GM19351 (cell line): ENCODE data around the gene FAM83F.
A peak's percentile ranks its signal among the peaks of the same experiment; 100 is the strongest.
"Not testable (repeated sequence)": the region's sequence is repeated elsewhere in the genome, so short reads cannot be mapped to it uniquely, and the experiment has no call there.

ENCODE experiments used
- ATAC-seq: cut with Tn5 transposase; IDR thresholded peaks from one replicate; pipeline ENCODE4 v1.9.1; 2021; ENCODE audit warnings: mild to moderate bottlenecking, moderate library complexity; ENCODE audit not compliant: unreplicated experiment

Gene FAM83F

DNA sequence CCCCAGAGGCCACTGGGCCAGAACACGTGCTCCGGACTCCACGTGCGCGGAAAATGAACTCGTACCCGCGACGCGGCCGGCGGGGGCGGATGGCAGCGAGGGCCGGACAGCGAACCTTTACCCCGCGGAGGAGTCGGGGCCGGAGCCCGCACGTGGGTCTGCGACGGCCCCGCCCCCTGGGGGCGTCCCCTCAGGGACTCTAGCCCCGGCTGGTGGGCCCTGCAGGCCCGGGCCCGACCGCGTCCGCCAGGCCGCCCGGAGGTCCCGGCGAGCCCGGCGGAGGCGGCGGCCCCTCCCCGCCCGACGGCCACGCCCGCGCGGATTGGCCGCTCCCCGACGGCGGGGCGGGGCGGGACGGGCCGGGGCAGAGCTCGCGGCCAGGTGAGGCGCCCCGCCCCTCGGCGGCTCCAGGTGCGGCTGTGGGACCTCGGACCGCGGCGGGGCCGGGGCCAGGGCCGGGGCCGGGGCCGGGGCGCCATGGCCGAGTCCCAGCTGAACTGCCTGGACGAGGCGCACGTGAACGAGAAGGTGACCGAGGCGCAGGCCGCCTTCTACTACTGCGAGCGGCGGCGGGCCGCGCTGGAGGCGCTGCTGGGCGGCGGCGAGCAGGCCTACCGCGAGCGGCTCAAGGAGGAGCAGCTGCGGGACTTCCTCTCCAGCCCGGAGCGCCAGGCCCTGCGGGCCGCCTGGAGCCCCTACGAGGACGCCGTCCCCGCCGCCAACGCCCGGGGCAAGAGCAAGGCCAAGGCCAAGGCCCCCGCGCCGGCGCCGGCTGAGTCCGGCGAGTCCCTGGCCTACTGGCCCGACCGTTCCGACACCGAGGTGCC lies at the start of gene FAM83F:
Gene FAM83F, plus strand, starts transcription at position 389 of the 827 bp plus-strand sequence. Its CDS starts 89 bp downstream, at position 478.
- ATAC-seq, result no peak

DNA sequence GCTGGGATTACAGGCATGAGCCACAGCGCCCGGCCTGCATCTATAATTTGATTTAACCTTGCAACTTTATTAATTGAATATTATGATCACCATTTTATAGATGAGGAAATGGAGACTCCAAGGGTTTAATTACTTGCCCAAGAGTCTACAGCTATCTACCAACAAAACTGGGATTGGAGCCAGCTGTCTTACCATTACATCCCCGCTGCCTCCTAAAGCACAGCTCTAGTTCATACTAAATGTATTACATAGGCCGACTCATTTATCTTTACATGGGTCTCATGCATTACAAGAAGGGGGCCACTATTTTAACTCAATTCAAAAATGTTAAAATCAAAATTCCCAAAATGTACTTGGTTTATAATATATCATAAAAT lies 48.6 kb upstream of the FAM83F start:
- no peak for ATAC-seq

DNA sequence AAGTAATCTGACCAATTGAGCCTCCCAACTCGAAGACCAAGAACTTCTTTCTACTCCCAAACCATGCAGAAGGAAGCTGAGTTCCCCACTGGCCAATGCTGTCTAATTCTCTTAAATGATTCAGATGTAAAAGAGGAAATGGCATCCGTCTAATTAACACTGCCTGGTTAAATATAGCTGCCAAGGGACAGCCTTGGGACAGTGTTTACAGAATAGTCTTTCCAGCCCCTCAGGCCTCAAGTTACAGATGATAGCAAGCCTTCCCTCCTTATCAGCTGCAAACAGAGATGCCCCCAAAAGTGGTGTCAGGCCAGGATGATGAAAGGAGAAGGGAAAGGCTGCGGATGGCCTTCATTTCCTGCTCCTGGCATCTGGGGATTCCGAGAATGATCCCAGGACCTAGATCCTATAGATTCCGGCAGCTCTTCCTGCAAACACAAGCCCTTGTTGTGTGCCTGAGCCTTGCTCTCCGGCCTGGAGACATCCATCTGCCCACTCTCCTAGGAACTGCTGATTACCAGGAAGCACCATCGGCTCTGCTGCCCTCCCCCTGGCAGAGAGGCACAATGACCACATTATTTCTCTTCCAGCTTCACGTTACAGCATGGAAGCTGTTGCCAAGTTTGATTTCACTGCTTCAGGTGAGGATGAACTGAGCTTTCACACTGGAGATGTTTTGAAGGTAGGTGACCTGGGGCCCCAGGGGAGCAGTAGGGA lies 48.1 kb upstream of the FAM83F start:
- ATAC-seq, result no peak

DNA sequence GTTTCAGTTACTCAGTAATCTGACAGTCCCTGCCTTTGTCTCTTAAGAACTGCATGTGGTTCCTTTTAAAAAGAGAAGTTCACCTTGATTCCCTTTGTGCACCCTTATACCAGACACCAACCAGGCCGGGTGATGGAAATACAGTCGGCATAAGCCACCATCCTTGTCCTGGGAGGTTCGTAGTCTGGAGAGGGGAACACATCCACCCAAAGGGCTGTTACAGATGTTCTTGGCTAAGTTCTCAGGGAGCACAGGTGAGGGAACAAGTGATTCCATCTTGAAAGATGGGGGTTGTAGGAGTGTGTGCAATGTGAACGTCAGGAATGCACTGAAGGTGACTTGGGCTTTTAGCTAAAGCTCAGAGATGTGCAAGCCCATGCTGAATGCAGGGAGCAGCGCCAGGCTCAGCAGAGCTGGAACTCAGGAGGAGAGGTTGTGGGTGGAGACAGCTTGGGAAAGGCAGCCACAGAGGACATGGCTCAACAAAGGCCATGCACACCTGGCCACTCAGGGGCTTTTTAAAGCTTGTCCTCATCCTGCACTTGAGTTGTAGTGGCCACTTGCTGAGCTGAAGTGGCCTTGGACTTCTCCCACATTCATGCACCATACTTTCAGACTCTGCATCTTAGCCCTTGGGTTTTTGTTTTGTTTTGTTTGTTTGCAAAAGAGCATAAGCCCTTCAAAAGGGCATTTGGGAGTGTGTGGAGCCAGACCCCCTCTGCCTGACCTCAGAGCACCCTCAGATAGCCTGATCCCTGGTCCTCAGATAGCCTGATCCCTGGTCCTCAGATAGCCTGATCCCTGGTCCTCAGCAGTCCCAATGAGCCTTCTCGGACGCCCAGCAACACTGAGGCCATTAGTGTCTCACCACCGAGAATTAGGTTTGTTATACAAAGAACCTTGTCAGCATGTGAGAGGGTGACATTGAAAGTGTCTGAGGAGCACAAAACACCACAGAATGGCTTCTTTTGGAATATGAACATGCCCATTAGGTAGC lies 47.2 kb upstream of the FAM83F start:
- no peak for ATAC-seq

DNA sequence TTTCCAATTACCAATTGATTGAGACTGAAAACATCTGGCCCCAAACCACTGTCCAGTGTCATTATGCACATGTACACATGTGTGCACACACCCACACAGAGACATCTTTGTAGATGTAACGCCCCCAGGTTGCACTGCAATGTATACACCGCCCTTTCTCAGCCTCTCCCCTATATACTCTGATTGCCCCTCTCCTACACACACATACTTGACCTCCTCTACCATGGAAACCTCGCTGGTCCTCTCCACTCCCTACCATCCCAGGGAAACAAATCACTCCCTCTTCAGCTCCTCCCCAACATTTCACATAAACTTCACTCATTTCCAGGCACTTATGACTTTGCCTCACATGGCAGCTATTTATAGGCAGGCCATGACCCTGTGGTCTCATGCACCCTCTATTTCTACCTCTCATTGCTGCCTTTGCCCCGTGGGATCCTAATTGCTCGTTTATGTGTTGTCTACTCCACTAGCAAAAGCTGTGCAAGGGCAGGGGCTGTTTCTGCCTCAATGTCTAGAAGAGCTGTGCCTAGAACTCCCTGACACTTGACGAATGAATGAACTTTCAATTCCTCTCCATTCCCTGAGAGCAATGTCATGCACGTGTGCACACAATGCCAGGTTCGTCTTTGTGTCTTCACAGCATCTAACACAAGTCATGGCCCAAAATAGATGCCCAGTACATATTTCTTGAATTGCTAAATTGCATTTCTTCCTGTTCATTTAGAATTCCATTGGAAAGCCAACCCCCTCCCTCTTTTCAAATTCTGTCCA lies 44.6 kb upstream of the FAM83F start:
- no peak for ATAC-seq

DNA sequence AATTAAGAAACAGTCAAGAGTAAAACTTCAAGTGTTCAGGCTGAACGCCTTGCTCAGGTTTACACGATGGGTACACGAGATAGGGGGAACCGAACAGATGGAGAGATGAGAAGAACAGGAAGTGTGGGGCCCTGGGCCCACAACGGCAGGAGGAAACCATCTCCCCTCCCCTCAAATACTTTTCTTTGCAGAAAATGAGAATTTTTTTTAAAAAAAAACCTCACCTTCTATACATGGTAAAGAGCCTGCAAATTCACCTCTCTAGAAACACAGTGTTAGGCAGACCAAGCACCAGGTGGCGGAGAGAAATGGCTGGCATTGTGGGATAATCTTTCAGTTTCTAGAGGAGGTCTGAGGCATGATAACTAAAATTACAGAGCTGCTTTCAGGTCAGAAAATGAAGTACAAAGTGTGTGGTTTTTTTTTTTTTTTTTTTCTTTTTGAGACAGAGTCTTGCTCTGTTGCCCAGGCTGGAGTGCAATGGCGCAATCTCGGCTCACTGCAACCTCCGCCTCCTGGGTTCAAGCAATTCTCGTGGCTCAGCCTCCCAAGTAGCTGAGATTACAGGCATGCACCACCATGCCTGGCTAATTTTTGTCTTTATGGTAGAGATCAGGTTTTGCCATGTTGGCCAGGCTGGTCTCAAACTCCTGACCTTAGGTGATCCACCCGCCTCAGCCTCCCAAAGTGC lies 43.0 kb upstream of the FAM83F start:
- not testable (repeated sequence) for ATAC-seq

DNA sequence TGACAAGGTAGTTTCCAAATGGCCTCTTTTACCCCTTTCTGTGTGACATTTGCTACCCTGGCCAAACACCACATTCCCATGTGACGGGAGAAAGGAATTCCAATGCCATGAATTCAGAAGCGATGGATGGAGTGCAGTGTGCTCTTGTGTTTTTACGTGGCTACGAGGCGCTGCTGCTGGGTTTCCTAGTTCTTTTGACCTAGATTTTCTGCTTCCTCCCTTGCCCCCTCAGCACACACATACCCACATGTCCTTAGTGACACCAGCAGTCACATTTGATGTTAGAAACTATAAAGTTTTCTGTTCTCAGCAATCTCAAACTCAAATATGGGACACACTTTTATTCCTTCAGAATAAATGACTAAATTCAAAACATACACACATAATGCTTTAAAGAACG lies 42.4 kb upstream of the FAM83F start:
- no peak for ATAC-seq

DNA sequence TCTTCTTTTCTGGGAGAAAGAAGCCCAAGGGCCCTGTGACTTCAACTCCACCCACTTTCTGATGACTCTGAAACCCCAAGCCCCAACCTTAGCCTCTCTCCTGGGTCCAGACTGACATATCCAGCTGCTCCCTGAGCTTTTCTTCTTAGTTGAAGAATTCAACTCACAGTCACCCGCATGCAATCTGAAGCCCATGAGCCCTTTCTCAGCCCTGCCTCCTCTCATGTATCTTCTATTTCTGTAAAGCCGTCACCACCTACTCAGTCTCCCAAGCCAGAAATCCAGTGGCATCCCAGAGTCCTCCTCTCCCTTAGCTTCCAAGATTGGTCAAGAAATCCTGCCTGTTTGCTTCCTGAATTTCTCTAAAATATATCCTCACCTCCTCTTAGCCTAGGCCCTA lies 41.7 kb upstream of the FAM83F start:
- ATAC-seq, result no peak

DNA sequence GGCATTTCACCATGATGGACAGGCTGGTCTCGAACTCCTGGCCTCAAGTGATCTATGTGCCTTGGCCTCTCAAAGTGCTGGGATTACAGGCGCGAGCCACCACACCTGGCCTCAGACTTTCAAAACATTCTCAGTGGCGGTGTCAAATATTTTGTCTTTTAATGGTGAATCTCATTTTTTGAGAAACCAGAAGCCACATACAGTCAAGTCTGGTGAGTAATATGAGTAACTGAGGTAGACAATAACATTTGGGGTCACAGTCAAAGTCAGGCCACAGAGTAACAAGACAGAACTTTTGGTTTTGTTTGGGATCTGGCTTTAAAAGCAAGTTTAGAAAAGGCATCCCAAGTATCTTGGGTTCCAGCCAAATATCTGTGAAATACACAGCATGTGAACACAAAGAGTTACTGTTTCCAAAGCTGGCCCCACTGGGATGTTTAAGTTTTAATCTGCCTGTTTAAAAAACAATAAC lies 40.1 kb upstream of the FAM83F start:
- ATAC-seq, result no peak

DNA sequence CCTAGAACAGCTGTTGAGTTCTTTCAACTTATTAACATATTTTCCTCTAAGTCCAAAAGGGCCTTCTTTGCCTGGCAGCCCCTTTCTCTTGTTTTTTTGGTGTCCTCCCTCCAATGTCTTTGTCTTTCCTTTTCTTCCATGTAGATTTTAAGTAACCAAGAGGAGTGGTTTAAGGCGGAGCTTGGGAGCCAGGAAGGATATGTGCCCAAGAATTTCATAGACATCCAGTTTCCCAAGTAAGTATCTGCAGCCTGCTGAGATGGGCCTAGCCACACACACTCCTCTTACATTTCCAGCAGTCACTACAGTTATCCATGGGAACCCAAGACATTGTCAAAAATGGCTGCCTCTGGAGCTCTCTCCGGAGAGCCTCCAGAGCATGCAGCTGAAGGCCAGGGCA lies 39.1 kb upstream of the FAM83F start:
- ATAC-seq, result no peak

DNA sequence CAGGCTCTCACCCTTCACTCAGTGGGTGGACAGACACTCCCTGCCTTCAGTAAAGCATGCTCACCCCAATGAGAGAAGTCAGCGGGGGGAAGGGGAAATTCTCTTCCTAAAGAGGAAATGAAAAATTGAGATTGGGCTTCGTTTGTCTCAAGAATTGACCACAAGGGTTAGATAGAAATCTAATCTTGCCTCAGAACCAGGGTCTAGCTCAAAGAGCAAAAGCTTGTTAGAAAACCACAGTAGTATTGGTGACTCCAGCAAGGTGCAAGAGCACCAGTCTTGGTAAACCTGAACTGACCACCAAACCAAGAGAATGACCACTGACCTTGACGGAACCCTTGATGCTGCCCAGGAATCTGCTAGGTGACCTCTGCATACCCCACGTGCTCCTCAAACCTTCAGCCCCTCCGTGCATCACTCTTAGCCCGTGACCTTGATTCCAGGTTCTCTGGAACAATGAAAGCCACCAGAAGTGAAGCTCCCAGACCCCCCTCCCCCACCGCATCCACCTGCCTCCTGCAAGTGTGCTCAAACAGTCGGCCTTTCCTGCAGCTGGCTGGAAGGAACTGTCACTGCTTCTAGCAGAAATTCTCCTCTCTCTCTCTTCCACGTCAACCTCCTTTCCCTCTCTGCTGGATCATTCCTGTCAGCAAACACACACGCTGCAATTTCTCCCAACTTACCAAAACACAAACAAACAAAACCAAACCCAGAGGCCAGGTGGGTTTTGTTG lies 37.7 kb upstream of the FAM83F start:
- ATAC-seq, result peak; percentile 44

DNA sequence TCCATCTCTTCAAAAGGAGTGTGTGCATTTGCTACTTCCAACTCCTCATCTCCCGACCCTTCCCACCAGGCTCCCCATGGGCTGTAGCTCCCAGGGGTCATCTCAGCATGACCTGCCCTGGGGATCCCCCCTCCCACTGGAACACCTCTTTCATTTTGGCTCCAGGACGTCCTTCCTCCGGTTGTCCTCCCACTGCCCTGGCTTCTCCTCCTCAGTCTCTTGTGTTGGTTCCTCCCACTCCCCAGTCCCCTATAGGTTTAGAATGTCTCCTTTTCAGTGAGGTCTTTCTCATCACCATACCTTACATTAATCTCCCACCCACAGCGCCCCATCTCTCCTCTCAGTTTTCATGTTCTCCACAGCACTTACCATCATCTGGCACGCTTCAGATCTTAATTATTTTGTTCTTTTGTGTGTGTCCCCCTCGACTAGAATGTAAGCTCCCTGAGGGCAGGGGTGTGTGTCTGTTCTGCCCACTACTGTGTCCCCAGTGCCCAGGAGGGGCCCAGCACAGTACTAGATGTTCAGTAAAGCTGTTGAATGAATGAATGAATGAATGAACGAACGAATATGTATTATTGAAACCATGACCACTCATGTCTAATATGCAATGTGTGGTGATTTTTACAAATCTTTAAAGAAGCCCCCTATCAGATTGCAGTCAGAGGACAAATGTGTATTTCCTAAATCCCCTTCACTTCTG lies 36.6 kb upstream of the FAM83F start:
- ATAC-seq, result no peak

DNA sequence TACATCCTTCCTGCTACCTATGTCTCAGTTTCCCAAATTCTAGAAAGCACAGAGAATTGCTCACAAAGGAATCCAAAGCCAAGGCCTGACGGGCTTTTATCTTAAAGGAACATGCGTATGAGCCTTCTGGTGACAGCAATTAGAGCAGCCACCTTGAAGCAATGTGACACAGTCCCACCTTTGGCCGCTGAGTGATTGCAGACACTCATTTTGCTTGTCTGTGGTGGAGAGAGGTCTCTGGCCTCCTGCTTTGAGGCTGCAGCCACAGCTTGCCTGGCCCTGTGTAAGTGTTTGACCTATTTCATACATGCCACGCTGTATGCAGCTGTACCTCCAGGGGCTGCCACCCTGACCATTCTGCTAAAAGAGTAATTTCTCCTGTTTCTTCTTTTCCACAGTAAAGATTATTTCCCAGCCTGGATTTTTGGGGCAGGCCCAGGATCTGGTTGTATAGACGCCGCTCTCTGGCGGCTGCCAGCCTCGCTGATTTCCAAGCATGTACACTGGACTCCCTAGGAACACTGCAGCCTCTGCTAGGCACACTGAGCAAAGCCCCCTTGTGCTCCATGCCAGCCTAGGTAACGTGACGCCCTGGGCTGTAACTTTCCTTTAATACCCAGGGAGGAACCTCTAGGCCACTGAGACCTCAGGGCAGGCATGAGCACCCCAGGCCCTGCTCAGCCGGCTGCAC lies 35.7 kb upstream of the FAM83F start:
- no peak for ATAC-seq

DNA sequence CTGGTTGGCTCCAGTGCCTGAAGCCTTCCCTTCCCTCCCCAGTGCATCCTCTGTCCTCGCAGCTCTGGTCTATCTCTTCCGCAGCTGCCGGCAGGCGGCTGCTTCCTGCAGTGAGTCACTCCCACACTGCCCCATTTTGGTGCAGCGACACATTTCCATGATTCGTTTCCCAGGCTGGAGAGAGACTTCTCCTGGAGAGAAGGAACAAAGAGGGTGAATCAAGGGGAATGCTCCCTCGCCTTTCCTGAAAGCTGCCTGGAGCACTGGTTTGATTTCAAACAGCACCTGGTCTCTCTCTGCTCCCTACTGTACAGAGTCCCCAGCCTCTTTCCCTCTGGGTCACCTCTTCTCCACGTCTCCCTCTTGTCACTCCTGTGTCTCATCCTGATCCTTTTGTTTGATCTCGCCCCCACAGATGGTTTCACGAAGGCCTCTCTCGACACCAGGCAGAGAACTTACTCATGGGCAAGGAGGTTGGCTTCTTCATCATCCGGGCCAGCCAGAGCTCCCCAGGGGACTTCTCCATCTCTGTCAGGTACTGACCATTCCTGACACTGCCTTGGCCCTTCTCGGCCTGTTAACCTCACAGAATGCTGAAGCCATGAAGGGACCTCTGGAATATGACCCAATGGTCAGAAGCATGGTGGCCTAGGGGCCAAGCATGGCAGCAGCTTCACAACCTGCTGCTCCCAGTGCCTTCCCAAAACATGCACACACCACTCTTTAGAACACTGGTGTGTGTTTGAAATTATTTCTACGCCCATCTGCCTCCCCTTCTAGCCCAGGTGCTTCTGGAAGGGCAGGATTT lies 34.9 kb upstream of the FAM83F start, which contains the start of gene TMA7B:
Gene TMA7B, plus strand, starts transcription at position 758 of the 808 bp plus-strand sequence. CDS start 3,978 bp downstream, outside the sequence.
- no peak for ATAC-seq

DNA sequence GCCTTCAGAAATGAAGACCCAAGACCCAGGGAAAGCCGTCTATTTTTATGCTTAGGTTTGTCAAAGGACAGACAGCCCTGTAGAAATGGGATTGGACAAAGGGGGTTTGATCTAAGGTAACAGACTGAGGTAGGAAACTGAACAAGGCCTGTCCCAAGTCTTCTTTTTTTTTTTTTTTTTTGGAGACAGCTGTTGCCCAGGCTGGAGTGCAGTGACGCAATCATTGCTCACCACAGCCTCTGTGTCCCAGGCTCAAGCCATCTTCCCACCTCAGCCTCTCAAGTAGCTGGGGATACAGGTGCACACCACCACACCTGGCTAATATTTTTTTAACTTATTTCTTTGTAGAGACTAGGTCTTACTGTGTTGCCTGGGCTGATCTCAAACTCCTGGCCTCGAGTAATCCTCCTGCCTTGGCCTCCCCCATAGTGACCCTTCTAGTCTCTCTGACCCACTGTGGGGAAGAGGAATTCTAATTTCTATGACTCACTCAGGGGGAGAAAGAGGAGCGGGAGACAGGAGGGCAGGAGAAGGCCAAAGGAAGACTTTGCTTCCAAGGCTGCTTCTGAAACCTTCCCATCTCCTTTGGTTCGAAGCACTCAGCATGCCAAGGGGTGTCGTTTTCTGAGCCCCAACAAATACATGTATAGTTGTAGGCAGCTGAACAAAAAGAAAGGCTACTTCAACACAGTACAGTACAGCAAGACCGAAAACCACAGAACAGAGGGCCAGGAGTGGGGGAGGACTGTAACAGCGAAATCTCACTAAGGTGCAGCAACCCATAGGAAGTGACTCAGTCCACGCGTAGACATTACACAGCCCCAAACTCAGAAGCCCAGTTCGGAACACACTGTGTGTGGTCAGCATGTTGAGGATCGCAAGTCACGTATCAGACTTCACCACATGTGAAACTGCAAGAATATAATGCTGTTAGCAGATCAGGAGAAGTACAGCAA lies 33.7 kb upstream of the FAM83F start:
- peak; percentile 84 for ATAC-seq

DNA sequence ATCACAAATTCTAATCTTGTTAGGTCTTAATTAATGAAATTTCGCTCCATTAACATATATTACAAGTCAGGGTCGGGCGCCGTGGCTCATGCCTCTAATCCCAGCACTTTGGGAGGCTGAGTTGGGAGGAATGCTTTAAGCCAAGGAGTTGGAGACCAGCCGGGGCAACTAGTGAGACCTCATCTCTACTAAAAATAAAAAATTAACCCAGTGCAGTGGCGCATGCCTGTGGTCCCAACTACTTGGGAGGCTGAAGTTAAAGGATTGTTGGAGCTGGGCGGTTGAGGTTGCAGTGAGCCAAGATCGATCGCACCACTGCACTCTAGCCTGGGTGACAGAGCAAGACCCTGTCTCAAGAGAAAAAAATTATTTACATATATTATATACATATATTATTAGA lies 32.7 kb upstream of the FAM83F start:
- no peak for ATAC-seq
